HepG2 (cell line): Measurements from ENCODE around the gene NPVF. TPM values are rescaled to one million over a fixed set of nuclear protein-coding genes. Genes with fewer than 3 reads are reported as not detected.

ENCODE experiments used
- ATAC-seq: fragments of 200-7000 bp; cut with Tn5 transposase; 3 replicates; pipeline ENCODE4 v1.9.1; 2020; ENCODE audit warnings: mild to moderate bottlenecking, moderate library complexity
- Bru-seq: library from RNA; stranded (reverse); fragments of 400-500 nt; gene quantifications from one replicate; lab custom pipeline; 2021; lab: Mats Ljungman, UMichigan
- BruChase-seq, 2 experiments: library from RNA; stranded (reverse); fragments of 400-500 nt; gene quantifications; one replicate each; lab custom pipeline; 2021; lab: Mats Ljungman, UMichigan
- BruUV-seq: library from RNA; stranded (reverse); fragments of 400-500 nt; replicated peaks from 2 replicates; lab custom pipeline; 2021; lab: Mats Ljungman, UMichigan
- CTCF ChIA-PET: fragments of 300-600 bp; formaldehyde crosslinking; extraction: SDS; loops from one replicate; lab custom pipeline; 2021; ENCODE audit warnings: low total read pairs, inconsistent platforms, low intra/inter-chr PET ratio; lab: Yijun Ruan, JAX
- POLR2A ChIA-PET: fragments of 350-600 bp; sonication (Branson Sonifier 250); formaldehyde crosslinking; loops from one replicate; lab custom pipeline; 2020; ENCODE audit warnings: antibody characterized with exemption, inconsistent platforms; lab: Yijun Ruan, JAX
- DNase-seq: peaks from one replicate; pipeline ENCODE4 v3.0.0-alpha.2; 2015; ENCODE audit warnings: low spot score
- FAIRE-seq: peaks from 3 replicates; lab custom pipeline; 2011; peaks lifted over from hg19 to GRCh38; lab: Jason Lieb, UNC
- H2AFZ ChIP-seq: one replicate; pipeline ENCODE4 v1.6.1; 2011; ENCODE audit warnings: low read length, inconsistent platforms
- H3K27ac ChIP-seq: fragments of 300-600 bp; 3 replicates; pipeline ENCODE4 v1.8.0; 2011; ENCODE audit warnings: mixed run types, mild to moderate bottlenecking, mixed read lengths, low read length, inconsistent platforms; ENCODE audit not compliant: insufficient read depth; ENCODE audit errors: extremely low read length
- H3K27me3 ChIP-seq, 2 experiments: fragments of 200-600 bp in 1 of 2; 2 replicates in 1 of 2; 3 replicates in 1 of 2; pipeline versions ENCODE4 v1.6.0 to v1.8.0; 2011; ENCODE audit warnings: low read length in 2 of 2, mild to moderate bottlenecking in 2 of 2, moderate library complexity in 2 of 2, inconsistent platforms in 1 of 2; ENCODE audit not compliant: insufficient read depth in 2 of 2, control insufficient read depth in 1 of 2
- H3K36me3 ChIP-seq, 2 experiments: fragments of 200-600 bp in 1 of 2; replicated peaks in 1 of 2; 2 replicates in 1 of 2; 3 replicates in 1 of 2; pipeline versions ENCODE4 v1.5.1 to v1.8.0; 2011; ENCODE audit warnings: low read length in 2 of 2, inconsistent platforms in 1 of 2; ENCODE audit not compliant: insufficient read depth in 2 of 2, control insufficient read depth in 1 of 2
- H3K4me1 ChIP-seq: 2 replicates; pipeline ENCODE4 v1.5.1; 2012; ENCODE audit warnings: low read length, inconsistent platforms; ENCODE audit not compliant: insufficient read depth
- H3K4me2 ChIP-seq: 2 replicates; pipeline ENCODE4 v1.6.0; 2011; ENCODE audit warnings: low read depth, low read length, inconsistent platforms
- H3K4me3 ChIP-seq, 3 experiments: fragments of 200-600 bp in 1 of 3; sonication (generic), shearing (Covaris generic) in 1 of 3; replicated peaks in 1 of 3; 2 replicates each; pipeline ENCODE4 v1.5.1; 2011 to 2016; ENCODE audit warnings: low read length in 3 of 3, inconsistent platforms in 2 of 3, low read depth in 2 of 3, mild to moderate bottlenecking in 2 of 3, control low read depth in 1 of 3, mixed read lengths in 1 of 3; ENCODE audit not compliant: insufficient read depth in 1 of 3
- H3K79me2 ChIP-seq: one replicate; pipeline ENCODE4 v1.6.1; 2011; ENCODE audit warnings: low read length, inconsistent platforms; ENCODE audit not compliant: insufficient read depth
- H3K9ac ChIP-seq: 2 replicates; pipeline ENCODE4 v1.6.0; 2011; ENCODE audit warnings: mild to moderate bottlenecking, low read depth, low read length, inconsistent platforms; ENCODE audit not compliant: insufficient read depth
- H3K9me3 ChIP-seq: 2 replicates; pipeline ENCODE4 v1.5.1; 2012; ENCODE audit warnings: mild to moderate bottlenecking, low read length
- H4K20me1 ChIP-seq: 2 replicates; pipeline ENCODE4 v1.6.0; 2011; ENCODE audit warnings: inconsistent platforms, mild to moderate bottlenecking, low read length, moderate library complexity; ENCODE audit not compliant: insufficient read depth
- DR1 ChIP-seq: sonication (generic); formaldehyde crosslinking; IDR thresholded peaks from 2 replicates; pipeline ENCODE4 v1.8.0; 2021; ENCODE audit warnings: mild to moderate bottlenecking, missing genetic modification reagents, inconsistent platforms
- HMGA1 ChIP-seq: sonication (generic); formaldehyde crosslinking; conservative IDR thresholded peaks from 2 replicates; pipeline ENCODE4 v1.4.0; 2020; ENCODE audit warnings: missing genetic modification reagents
- NFKB2 ChIP-seq: sonication (generic); formaldehyde crosslinking; IDR thresholded peaks from 2 replicates; pipeline ENCODE4 v1.4.0; 2020; ENCODE audit warnings: missing genetic modification reagents, borderline replicate concordance
- SP140L ChIP-seq: sonication (generic); formaldehyde crosslinking; IDR thresholded peaks from 2 replicates; pipeline ENCODE4 v1.4.0; 2020; ENCODE audit warnings: missing genetic modification reagents, borderline replicate concordance
- TRIM24 ChIP-seq: sonication (generic); formaldehyde crosslinking; IDR thresholded peaks from 2 replicates; pipeline ENCODE4 v1.8.0; 2022; ENCODE audit warnings: mild to moderate bottlenecking, missing genetic modification reagents
- ZFY ChIP-seq: sonication (generic); formaldehyde crosslinking; IDR thresholded peaks from 2 replicates; pipeline ENCODE4 v1.4.0; 2020; ENCODE audit warnings: missing genetic modification reagents
- ZMYM2 ChIP-seq: sonication (generic); formaldehyde crosslinking; IDR thresholded peaks from 2 replicates; pipeline ENCODE4 v1.8.0; 2022; ENCODE audit warnings: mild to moderate bottlenecking, missing genetic modification reagents
- ZNF138 ChIP-seq: sonication (generic); formaldehyde crosslinking; IDR thresholded peaks from 2 replicates; pipeline ENCODE4 v1.5.0; 2020; ENCODE audit warnings: mild to moderate bottlenecking, low read depth, missing genetic modification reagents
- ZNF224 ChIP-seq: sonication (generic); formaldehyde crosslinking; IDR thresholded peaks from 2 replicates; pipeline ENCODE4 v1.5.0; 2020; ENCODE audit warnings: mild to moderate bottlenecking, missing genetic modification reagents
- ZNF264 ChIP-seq: sonication (generic); formaldehyde crosslinking; IDR thresholded peaks from 2 replicates; pipeline ENCODE4 v1.4.0; 2020; ENCODE audit warnings: missing genetic modification reagents
- ZNF382 ChIP-seq: sonication (generic); formaldehyde crosslinking; IDR thresholded peaks from 2 replicates; pipeline ENCODE4 v1.5.0; 2020; ENCODE audit warnings: missing genetic modification reagents, mild to moderate bottlenecking, borderline replicate concordance
- ZNF572 ChIP-seq: sonication (generic); formaldehyde crosslinking; IDR thresholded peaks from 2 replicates; pipeline ENCODE4 v1.5.1; 2020; ENCODE audit warnings: mild to moderate bottlenecking, missing genetic modification reagents
- ZNF781 ChIP-seq: sonication (generic); formaldehyde crosslinking; IDR thresholded peaks from 2 replicates; pipeline ENCODE4 v1.5.1; 2020; ENCODE audit warnings: borderline replicate concordance, mild to moderate bottlenecking, missing genetic modification reagents; ENCODE audit errors: not compliant biosample characterization
- WGBS: methylation state at CpG from one replicate; pipeline ENCODE4 v1.1.6; 2017; ENCODE audit warnings: low lambda C conversion rate; 5-methylcytosine and 5-hydroxymethylcytosine counted together
- in situ Hi-C: cut with HindIII; loops from 2 replicates; pipeline ENCODE4 v1.10.0; 2017; ENCODE audit warnings: low pct_unique_long_range_greater_than_20kb; ENCODE audit not compliant: extremely low pct_ligation_motif_present
- intact Hi-C: fragments of 100-400 bp; cut with micrococcal nuclease; formaldehyde crosslinking; loops from one replicate; pipeline ENCODE4 v1.10.0; 2022; ENCODE audit not compliant: unreplicated experiment
- long read RNA-seq, 2 experiments: library from RNA in 1 of 2; library from polyadenylated mRNA in 1 of 2; stranded (forward) in 1 of 2; unstranded in 1 of 2; transcript quantifications; one replicate each; pipeline ENCODE4 v2.0.0, GENCODE V29; 2019 to 2022
- polyA minus RNA-seq, 3 experiments: library from RNA; depleted of rRNA, polyadenylated mRNA; stranded (reverse); fragments of >200 nt; gene quantifications; 2 replicates each; pipeline ENCODE4 v1.2.3, GENCODE V29; 2011; ENCODE audit warnings: low replicate concordance in 1 of 3
- polyA plus RNA-seq, 8 experiments: library from polyadenylated mRNA; depleted of rRNA in 3 of 8; stranded (reverse) in 7 of 8; unstranded in 1 of 8; fragments of >200 nt; fragmentation: Illumina TruSeq in 4 of 8; extraction: Trizol in 4 of 8; gene quantifications; 2 replicates each; pipeline versions ENCODE4 v1.2.1 to v1.2.3, GENCODE V29; 2011 to 2016; ENCODE audit warnings: low read depth in 4 of 8, missing spikeins in 1 of 8, mixed read lengths in 1 of 8; ENCODE audit not compliant: insufficient read depth in 1 of 8
- total RNA-seq, 5 experiments: library from RNA; depleted of rRNA; stranded (reverse); fragments of >200 nt; fragmentation: Illumina TruSeq; extraction: Trizol; gene quantifications; 2 replicates each; pipeline ENCODE4 v1.2.3, GENCODE V29; 2016; ENCODE audit warnings: low read depth in 1 of 5

Gene NPVF
- total RNA-seq (2016; rRNA removed; fragmentation: Illumina TruSeq; extraction: Trizol), result not detected in 2 replicates
- not detected in 2 replicates for total RNA-seq (2016; cell fraction: cytosol; rRNA removed; fragmentation: Illumina TruSeq; extraction: Trizol; ENCODE audit: low read depth)
- total RNA-seq (2016; cell fraction: insoluble cytoplasmic fraction; rRNA removed; fragmentation: Illumina TruSeq; extraction: Trizol), result not detected in 2 replicates
- not detected in 2 replicates for total RNA-seq (2016; cell fraction: membrane; rRNA removed; fragmentation: Illumina TruSeq; extraction: Trizol)
- total RNA-seq (2016; cell fraction: nucleus; rRNA removed; fragmentation: Illumina TruSeq; extraction: Trizol), result not detected in 2 replicates
- not detected in 2 replicates for polyA plus RNA-seq (2011; rRNA removed)
- not detected in 2 replicates for polyA plus RNA-seq (2011; cell fraction: cytosol; rRNA removed)
- not detected in 2 replicates for polyA plus RNA-seq (2011; cell fraction: nucleus; rRNA removed)
- polyA plus RNA-seq (2012), result not detected in 2 replicates
- not detected in 2 replicates for polyA plus RNA-seq (2016; cell fraction: cytosol; fragmentation: Illumina TruSeq; extraction: Trizol; ENCODE audit: low read depth)
- not detected in 2 replicates for polyA plus RNA-seq (2016; cell fraction: insoluble cytoplasmic fraction; fragmentation: Illumina TruSeq; extraction: Trizol; ENCODE audit: low read depth)
- polyA plus RNA-seq (2016; cell fraction: membrane; fragmentation: Illumina TruSeq; extraction: Trizol; ENCODE audit: low read depth), result not detected in 2 replicates
- polyA plus RNA-seq (2016; cell fraction: nucleus; fragmentation: Illumina TruSeq; extraction: Trizol; ENCODE audit: insufficient read depth, low read depth), result not detected in 2 replicates
- not detected in 2 replicates for polyA minus RNA-seq (2011; rRNA and poly(A)+ RNA removed; ENCODE audit: low replicate concordance)
- polyA minus RNA-seq (2011; cell fraction: cytosol; rRNA and poly(A)+ RNA removed), result not detected in 2 replicates
- polyA minus RNA-seq (2011; cell fraction: nucleus; rRNA and poly(A)+ RNA removed), result not detected in 2 replicates
- not detected for Bru-seq, nascent RNA
- not detected for BruChase-seq, experiment 1, labeled RNA remaining after a 6-hour chase
- BruChase-seq, experiment 2, labeled RNA remaining after a 2-hour chase, result not detected
- long read RNA-seq, experiment 1, result 0 reads
- long read RNA-seq, experiment 2, result 0 reads

DNA sequence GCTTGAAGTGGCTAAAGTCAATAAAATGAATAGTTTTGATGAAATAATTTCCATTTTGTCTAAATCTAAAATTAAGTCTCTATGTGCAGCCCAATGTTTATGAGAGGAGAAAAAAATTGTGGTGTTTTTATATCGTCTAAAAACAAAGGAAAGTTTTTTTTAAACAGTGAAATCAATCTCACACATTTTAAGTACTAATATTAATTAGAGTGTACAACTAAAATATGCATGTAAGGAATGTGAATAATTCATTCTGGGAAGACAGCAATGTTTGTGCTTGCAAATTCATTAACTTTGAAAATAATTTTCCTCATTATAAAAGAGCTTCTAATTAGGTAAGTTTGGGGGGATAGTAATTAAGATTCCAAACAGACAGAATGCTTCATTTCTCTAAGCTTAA, at the start of gene NPVF:
TSS of gene NPVF (minus strand) at position 101 of the 400 bp plus-strand sequence. CDS start at position 54, 47 bp downstream.
- no peak within 1 kb of the TSS for H2AFZ ChIP-seq
- TF ChIP-seq ZMYM2, result no peak
- TF ChIP-seq ZFY, result no peak
- no peak for TF ChIP-seq ZNF138 (CRISPR knock-in tag)
- TF ChIP-seq TRIM24 (CRISPR knock-in tag), result no peak
- no TSS peak for BruUV-seq
- H3K4me1 ChIP-seq, result no peaks in the 10 kb centered on the region
- WGBS, result 2% methylated on average over 1 of the region's 1 CpG
- ChIA-PET CTCF (no interaction called here), POLR2A (no interaction called here)
- ATAC-seq, result no peak
- no peak within 1 kb of the TSS for H3K9ac ChIP-seq
- H3K36me3 ChIP-seq, result no peaks in the 10 kb centered on the region
- H3K9me3 ChIP-seq, result no peaks in the 10 kb centered on the region
- H4K20me1 ChIP-seq, result no peaks in the 10 kb centered on the region
- no peak within 1 kb of the TSS for H3K27ac ChIP-seq
- no peaks in the 10 kb centered on the region for H3K79me2 ChIP-seq
- H3K4me2 ChIP-seq, result no peak within 1 kb of the TSS
- 0 out of 5 replicates have a peak, but pooled peaks cover 1 to 4% of the 10 kb centered on the region in 2 experiments for H3K27me3 ChIP-seq
- no peak for FAIRE-seq
- intact Hi-C loops, result no loop called here
- in situ Hi-C loops, result no loop called here
- no peak within 1 kb of the TSS for H3K4me3 ChIP-seq
- no peak for DNase-seq

DNA sequence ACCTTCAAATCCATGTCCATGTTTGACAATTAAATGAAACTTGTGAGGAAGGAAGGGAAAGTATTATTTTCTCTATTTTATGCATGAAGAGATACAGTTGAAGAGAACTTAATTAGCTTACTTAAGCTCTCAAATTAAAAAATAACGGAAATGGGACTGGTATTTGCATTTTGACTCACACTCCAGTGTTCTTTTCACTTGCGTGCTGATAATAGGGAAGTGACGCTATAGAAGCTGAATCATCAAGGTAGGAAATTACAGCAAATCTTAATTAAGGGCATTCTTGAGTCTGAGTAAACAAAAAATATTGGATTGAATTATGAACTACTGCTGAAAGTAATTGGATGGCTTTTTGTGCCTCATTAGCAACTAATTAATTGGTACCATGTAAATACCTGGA, 44.0 kb upstream of the NPVF start:
- H3K27me3 ChIP-seq, result no peaks in the 10 kb centered on the region
- H3K36me3 ChIP-seq, result no peaks in the 10 kb centered on the region
- no peaks in the 10 kb centered on the region for H3K4me1 ChIP-seq
- BruUV-seq, result no TSS peak
- no peaks in the 10 kb centered on the region for H4K20me1 ChIP-seq
- FAIRE-seq, result no peak
- H3K79me2 ChIP-seq, result no peaks in the 10 kb centered on the region
- no peak overlapping the region for H3K27ac ChIP-seq
- H3K4me2 ChIP-seq, result no peak overlapping the region
- ATAC-seq, result no peak
- no peak overlapping the region for H3K9ac ChIP-seq
- no peak overlapping the region for H2AFZ ChIP-seq
- 64% methylated on average over 3 of the region's 3 CpGs for WGBS
- in situ Hi-C loops (no loop called here), intact Hi-C loops (no loop called here)
- no peaks in the 10 kb centered on the region for H3K9me3 ChIP-seq
- ChIA-PET CTCF (no interaction called here), POLR2A (no interaction called here)
- no peak overlapping the region for H3K4me3 ChIP-seq
- no peak for DNase-seq
- no peak for TF ChIP-seq ZNF382 (CRISPR knock-in tag)
- no peak for TF ChIP-seq ZNF224
- TF ChIP-seq ZNF572 (CRISPR knock-in tag), result no peak
- no peak for TF ChIP-seq ZNF781 (CRISPR knock-in tag)
- no peak for TF ChIP-seq NFKB2
- TF ChIP-seq ZNF264 (CRISPR knock-in tag), result no peak
- no peak for TF ChIP-seq DR1 (CRISPR knock-in tag)
- TF ChIP-seq HMGA1 (CRISPR knock-in tag), result no peak
- no peak for TF ChIP-seq SP140L (CRISPR knock-in tag)
